GM10847 (cell line): ENCODE data around the gene KCNQ2.

Source experiments
- POLR2A ChIP-seq: IDR thresholded peaks from 2 replicates; pipeline ENCODE4 v1.6.1; 2011; ENCODE audit not compliant: insufficient read length; ENCODE audit errors: extremely low read depth

The KCNQ2 gene

DNA sequence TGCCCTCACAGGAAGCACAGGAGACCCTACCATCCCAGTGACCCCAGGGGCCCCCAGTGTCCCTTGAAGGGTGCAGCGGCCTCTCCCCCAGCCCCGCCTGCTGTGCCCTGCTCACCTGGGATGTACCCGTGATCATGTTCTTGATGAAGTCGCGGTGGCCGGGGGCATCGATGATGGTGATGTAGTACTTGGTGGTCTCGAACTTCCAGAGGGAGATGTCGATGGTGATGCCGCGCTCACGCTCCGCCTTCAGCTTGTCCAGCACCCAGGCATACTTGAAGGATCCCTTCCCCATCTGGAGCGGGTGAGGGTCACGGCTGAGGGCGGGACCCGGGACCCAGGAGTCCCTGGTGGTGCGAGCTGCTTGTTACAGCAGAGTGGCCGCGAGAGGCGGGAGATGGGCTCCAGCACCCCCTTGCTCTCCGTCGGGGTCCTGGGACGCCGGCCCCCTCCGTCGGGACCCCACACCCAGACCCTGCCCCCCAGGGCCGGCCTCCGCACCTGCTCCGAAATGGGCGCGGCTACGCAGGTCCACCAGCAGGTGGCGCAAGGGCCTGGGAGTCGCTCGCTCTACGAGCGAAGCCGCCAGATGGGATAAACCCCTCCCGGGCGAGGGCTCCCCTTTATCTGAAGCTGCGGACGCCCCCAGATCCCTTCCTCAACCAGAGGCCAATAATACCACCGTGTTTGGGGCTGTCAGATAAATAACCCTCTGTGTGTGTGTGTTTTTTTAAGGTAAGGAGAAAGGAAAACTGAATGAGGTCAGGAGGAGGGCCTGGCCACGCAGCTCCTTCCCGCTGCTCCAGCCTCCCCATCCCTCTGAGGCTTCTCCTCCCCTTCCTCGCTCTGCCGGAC lies 23.5 kb upstream of the KCNQ2 start:
- TF ChIP-seq POLR2A, result no peak

GRCh38 chr20:63495167-63495720 lies 22.8 kb upstream of the KCNQ2 start:
- no peak for TF ChIP-seq POLR2A

DNA sequence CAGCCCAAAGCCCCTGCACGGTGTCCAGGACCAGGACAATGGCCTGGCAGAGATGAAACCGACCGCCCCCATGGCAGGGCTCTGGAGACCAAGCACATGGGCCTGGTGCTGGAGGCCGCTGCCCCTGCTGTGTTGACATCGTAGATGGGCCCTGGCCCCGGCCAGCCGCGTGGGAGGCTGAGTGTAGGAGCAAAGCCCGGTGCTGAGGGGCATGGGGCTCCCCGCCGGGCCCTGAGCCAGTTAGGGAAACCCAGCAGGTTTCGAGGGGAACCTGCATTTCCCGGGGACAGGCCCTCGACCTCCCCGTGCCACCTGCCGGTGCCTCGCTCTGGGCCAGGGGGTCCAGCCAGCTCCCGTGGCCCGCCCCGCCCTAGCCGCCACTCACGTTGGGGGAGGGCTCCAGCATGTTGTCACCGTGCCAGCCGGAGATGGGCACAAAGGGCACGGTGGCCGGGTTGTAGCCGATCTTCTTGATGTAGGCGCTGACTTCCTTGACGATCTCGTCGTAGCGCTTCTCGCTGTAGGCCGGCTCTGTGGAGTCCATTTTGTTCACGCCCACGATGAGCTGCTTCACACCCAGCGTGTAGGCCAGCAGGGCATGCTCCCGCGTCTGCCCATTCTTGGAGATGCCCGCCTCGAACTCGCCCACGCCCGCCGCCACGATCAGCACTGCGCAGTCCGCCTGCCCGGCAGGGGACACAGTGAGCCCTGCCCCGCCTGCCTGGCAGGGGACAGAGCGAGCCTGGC lies 22.1 kb upstream of the KCNQ2 start:
- no peak for TF ChIP-seq POLR2A

- no peak for TF ChIP-seq POLR2A
Measured at GRCh38 chr20:63494084-63494419, 21.6 kb upstream of the KCNQ2 start.

DNA sequence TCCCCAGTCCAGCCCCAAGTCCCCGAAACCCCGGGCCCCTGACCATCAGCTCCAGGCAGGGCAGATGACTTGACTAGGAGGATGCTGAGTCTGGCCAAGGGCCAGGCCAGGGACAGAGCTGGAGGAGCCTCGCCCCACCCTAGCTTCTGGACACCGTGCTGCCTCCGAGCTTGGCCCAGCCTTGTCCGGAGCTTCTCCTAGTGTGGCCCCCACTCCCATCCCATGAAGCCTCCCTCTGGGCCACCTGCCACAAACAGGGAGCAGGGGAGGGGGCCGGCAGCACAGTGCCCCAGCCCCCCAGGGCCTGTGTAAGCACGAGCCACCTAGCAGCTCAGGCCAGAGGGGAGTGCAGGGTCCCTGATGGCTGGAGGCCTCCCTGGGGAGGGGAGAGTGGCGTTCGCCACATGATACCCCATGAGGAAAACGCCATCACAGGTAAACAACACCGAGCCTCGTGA lies 21.1 kb upstream of the KCNQ2 start:
- no peak for TF ChIP-seq POLR2A

DNA sequence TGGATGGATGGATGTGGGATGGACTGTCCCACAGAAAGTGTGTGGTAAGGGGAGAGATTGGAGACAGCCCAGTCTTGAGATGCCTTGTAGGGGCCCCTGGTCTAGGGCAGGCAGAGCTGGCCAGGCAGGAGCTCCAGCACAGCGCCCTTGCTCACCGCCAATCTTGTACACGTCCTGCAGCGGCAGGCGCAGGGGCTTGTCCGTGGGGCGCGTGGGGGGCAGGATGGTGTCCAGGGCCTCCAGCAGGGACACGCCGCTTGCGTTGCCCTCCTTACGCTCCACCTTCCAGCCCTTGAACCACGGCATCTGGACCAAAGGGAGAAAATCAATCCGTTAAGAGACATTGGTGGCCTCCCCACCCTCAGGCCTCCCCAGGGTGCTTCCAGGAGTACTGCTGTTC lies 20.5 kb upstream of the KCNQ2 start:
- no peak for TF ChIP-seq POLR2A

GRCh38 chr20:63492518-63492917 lies 20.1 kb upstream of the KCNQ2 start:
- no peak for TF ChIP-seq POLR2A

GRCh38 chr20:63491635-63492230 lies 19.3 kb upstream of the KCNQ2 start:
- TF ChIP-seq POLR2A, result no peak

- no peak for TF ChIP-seq POLR2A
Measured at GRCh38 chr20:63491078-63491477, 18.6 kb upstream of the KCNQ2 start.

- no peak for TF ChIP-seq POLR2A
Measured at GRCh38 chr20:63490416-63490815, 18.0 kb upstream of the KCNQ2 start.

- no peak for TF ChIP-seq POLR2A
Measured at GRCh38 chr20:63488315-63489251, 16.1 kb upstream of the KCNQ2 start.

DNA sequence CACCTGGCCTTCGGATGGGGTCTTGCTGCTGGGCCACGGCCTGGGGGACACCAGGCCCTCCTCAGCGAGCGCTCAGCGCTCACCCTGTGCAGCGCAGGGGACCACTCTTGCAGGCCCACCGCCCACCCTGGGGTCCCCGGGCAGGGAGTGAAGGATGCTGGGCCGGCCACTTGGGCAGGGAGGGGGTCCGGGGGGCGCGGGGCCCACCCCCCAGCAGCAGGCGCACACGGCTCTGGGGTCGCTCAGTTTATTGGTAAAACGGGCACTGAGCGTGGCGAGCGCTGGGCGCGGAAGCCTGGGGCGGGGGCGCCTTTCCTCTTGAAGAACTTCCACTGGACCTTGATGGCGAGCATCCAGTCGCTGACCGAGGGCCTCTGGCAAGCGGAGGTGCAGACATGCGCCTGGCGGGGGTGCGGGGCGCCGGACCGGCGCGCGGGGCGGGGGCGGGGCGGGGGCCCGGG lies 15.4 kb upstream of the KCNQ2 start:
- no peak for TF ChIP-seq POLR2A

DNA sequence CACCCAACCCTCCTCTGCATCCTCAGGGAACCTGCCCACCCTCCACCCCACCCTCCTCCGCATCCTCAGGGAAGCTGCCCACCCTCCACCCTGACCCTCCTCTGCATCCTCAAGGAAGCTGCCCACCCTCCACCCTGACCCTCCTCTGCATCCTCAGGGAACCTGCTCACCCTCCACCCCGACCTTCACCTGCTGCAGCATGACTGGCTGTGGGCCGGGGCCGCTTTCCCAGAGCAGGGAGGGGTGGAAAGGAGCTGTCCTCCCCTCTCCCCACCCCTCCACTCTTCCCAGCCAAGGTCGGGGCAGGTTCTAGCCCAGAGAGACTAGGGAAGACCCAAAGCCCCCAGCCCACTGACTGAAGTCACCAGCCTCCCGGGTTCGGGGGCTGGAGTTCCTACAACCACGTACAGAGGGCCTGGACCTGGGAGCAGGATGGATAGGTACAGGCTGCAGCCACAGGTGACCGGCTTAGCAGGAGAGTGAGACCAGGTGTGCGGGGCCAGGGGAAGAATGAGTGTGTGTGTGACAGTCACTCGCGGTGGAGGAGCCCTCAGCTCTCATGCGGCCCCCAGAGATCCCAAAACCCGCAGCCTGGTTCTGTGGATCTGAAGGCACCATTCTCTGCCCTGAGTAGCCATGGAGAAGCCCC lies 14.8 kb upstream of the KCNQ2 start:
- TF ChIP-seq POLR2A, result no peak

- TF ChIP-seq POLR2A, result no peak
Measured at GRCh38 chr20:63486300-63486855, 13.9 kb upstream of the KCNQ2 start.
